CD14-positive monocyte (primary cell): Measurements from ENCODE around the gene FSD2. TPM values are rescaled to one million over a fixed set of nuclear protein-coding genes. Genes with fewer than 3 reads are reported as not detected.

Source experiments
- DNase-seq, 3 donors: peaks; one replicate each; pipeline ENCODE4 v3.0.0-alpha.2; 2011 to 2022
- H2AFZ ChIP-seq: 2 replicates; pipeline ENCODE4 v1.6.0; 2012; ENCODE audit warnings: mild to moderate bottlenecking, low read depth, low read length, inconsistent platforms; ENCODE audit not compliant: insufficient read depth, poor library complexity, severe bottlenecking
- H3K27ac ChIP-seq, 2 donors: 1 replicate in 1 of 2; 2 replicates in 1 of 2; pipeline ENCODE4 v1.5.1; 2012 to 2013; ENCODE audit warnings: low read length in 2 of 2, control low read depth in 1 of 2, inconsistent platforms in 1 of 2, low read depth in 1 of 2, mild to moderate bottlenecking in 1 of 2
- H3K27me3 ChIP-seq, 2 donors: one replicate each; pipeline versions ENCODE4 v1.6.0 to v1.6.1; 2011 to 2013; ENCODE audit warnings: low read length in 2 of 2; ENCODE audit not compliant: control insufficient read depth in 2 of 2, insufficient read depth in 2 of 2
- H3K36me3 ChIP-seq, 2 donors: replicated peaks in 1 of 2; 1 replicate in 1 of 2; 2 replicates in 1 of 2; pipeline versions ENCODE4 v1.5.1 to v1.6.1; 2012 to 2013; ENCODE audit warnings: low read length in 2 of 2, control low read depth in 1 of 2, inconsistent platforms in 1 of 2, mild to moderate bottlenecking in 1 of 2; ENCODE audit not compliant: insufficient read depth in 2 of 2, control insufficient read depth in 1 of 2
- H3K4me1 ChIP-seq, 2 donors: 1 replicate in 1 of 2; 2 replicates in 1 of 2; pipeline versions ENCODE4 v1.5.1 to v1.6.1; 2012 to 2013; ENCODE audit warnings: low read length in 2 of 2, control low read depth in 1 of 2, inconsistent platforms in 1 of 2, mild to moderate bottlenecking in 1 of 2, moderate library complexity in 1 of 2; ENCODE audit not compliant: insufficient read depth in 2 of 2, control insufficient read depth in 1 of 2
- H3K4me2 ChIP-seq: replicated peaks from 2 replicates; pipeline ENCODE3; 2012; ENCODE audit warnings: low read length, moderate library complexity, mild to moderate bottlenecking; ENCODE audit not compliant: poor library complexity, severe bottlenecking; ENCODE audit errors: extremely low read depth
- H3K4me3 ChIP-seq, 3 experiments: fragments of 200-600 bp in 1 of 3; sonication (generic) in 1 of 3; replicated peaks in 1 of 3; 1 replicate in 2 of 3; 2 replicates in 1 of 3; pipeline ENCODE4 v1.5.1; 2011 to 2013; ENCODE audit warnings: low read length in 3 of 3, mild to moderate bottlenecking in 3 of 3, control low read depth in 2 of 3, low read depth in 2 of 3, inconsistent platforms in 1 of 3, moderate library complexity in 1 of 3
- H3K79me2 ChIP-seq: 2 replicates; pipeline ENCODE4 v1.6.0; 2012; ENCODE audit warnings: mild to moderate bottlenecking, control low read depth, inconsistent platforms, low read length, moderate library complexity; ENCODE audit not compliant: insufficient read depth
- H3K9ac ChIP-seq: 2 replicates; pipeline ENCODE4 v1.6.0; 2017; ENCODE audit warnings: low read length, mild to moderate bottlenecking; ENCODE audit not compliant: insufficient read depth, poor library complexity, severe bottlenecking
- H3K9me3 ChIP-seq, 2 donors: replicated peaks in 1 of 2; 1 replicate in 1 of 2; 2 replicates in 1 of 2; pipeline versions ENCODE4 v1.5.1 to v1.6.1; 2012 to 2013; ENCODE audit warnings: low read length in 2 of 2, control low read depth in 1 of 2; ENCODE audit not compliant: control insufficient read depth in 1 of 2, insufficient read depth in 1 of 2
- H4K20me1 ChIP-seq: 2 replicates; pipeline ENCODE4 v1.6.0; 2012; ENCODE audit warnings: mild to moderate bottlenecking, low read length, control low read depth, moderate library complexity; ENCODE audit not compliant: insufficient read depth
- H3K27ac Mint-ChIP-seq, 7 donors: one replicate each; pipeline ENCODE4 v1.8.0; 2020; ENCODE audit warnings: mild to moderate bottlenecking in 7 of 7, mixed read lengths in 7 of 7, moderate library complexity in 6 of 7, inconsistent platforms in 2 of 7
- H3K27me3 Mint-ChIP-seq, 3 donors: one replicate each; pipeline ENCODE4 v1.8.0; 2021 to 2022; ENCODE audit warnings: low read depth in 3 of 3, mild to moderate bottlenecking in 3 of 3, mixed read lengths in 3 of 3, moderate library complexity in 3 of 3, inconsistent platforms in 1 of 3
- H3K36me3 Mint-ChIP-seq, 2 donors: one replicate each; pipeline ENCODE4 v1.8.0; 2020; ENCODE audit warnings: mixed read lengths in 2 of 2, inconsistent platforms in 1 of 2, mild to moderate bottlenecking in 1 of 2
- H3K4me1 Mint-ChIP-seq: one replicate; pipeline ENCODE4 v1.8.0; 2020; ENCODE audit warnings: mild to moderate bottlenecking, mixed read lengths
- H3K4me3 Mint-ChIP-seq, 2 donors: one replicate each; pipeline ENCODE4 v1.8.0; 2020; ENCODE audit warnings: mild to moderate bottlenecking in 2 of 2, mixed read lengths in 2 of 2, moderate library complexity in 1 of 2
- H3K9me3 Mint-ChIP-seq, 7 donors: one replicate each; pipeline ENCODE4 v1.8.0; 2020 to 2022; ENCODE audit warnings: mixed read lengths in 7 of 7, mild to moderate bottlenecking in 6 of 7, moderate library complexity in 6 of 7, inconsistent platforms in 2 of 7
- WGBS: methylation state at CpG from one replicate; pipeline ENCODE4 v1.1.5; 2013; ENCODE audit warnings: missing lambda C conversion rate; ENCODE audit not compliant: insufficient coverage; 5-methylcytosine and 5-hydroxymethylcytosine counted together
- intact Hi-C, 2 donors: fragments of 100-400 bp; cut with micrococcal nuclease; formaldehyde crosslinking; loops; one replicate each; pipeline versions ENCODE4 v1.15.0 to v1.15.1; 2023
- polyA plus RNA-seq, 3 donors: library from polyadenylated mRNA; depleted of rRNA in 1 of 3; unstranded in 2 of 3; stranded (reverse) in 1 of 3; fragments of 300-500 nt in 2 of 3; fragments of >200 nt in 1 of 3; fragmentation: Illumina TruSeq in 2 of 3; gene quantifications; 1 replicate in 2 of 3; 2 replicates in 1 of 3; pipeline ENCODE4 v1.2.3, GENCODE V29; 2012 to 2021
- TF ChIP-seq, protein P1 (sequence below): fragments of 200-600 bp; IDR thresholded peaks from one replicate; pipeline ENCODE4 v1.8.0; 2022; ENCODE audit warnings: antibody characterized with exemption, mild to moderate bottlenecking

Gene FSD2
- polyA plus RNA-seq, 3 donors = 0.09 TPM; not detected in 2

DNA sequence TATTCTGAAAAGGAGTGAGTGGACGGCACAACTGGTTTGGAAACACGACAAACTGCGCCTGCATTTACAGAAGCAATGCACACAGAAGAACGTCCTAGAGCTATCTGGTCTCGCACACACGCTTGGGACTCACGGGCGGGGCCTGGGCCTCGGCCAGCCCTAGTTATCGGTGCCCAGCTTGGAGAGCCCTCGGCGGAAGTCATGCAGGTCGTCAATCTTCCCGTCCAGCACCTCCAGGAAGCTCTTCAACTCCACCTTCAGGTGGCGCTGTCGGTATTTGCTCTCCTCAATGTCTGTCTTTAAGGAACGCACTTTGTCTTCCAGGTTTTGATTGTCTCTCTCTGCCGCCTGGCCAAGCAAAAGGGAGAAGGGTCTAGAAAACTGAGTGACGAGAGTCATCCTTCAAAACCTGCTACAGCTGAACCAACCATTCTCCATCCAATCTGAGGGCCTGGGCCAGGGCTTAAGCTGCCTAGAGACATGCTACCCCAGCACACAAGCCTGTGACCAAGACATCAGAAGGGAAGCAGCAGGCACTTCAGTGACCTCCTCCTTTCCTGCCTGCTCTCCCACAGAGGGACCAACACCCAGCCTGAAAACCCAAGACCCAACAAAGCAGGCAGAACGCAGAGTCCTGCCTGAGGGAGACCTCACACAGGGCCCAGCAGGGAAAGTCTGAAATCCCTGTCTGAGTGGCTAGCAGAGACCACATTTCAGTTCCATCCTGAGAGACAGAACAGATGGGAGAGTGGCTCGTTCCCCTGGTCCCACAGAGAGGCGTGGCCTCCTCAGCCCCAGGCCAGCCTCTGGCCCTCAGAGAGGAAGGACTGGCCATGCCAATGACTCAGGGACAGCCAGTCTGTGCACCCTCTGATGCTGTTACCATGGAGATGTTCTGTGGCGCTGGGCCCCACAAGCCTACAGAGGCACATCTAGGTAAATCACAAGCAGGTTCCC, 44.0 kb upstream of the FSD2 start:
- Histone ChIP-seq H3K27me3 (no peaks in the 10 kb centered on the region), H3K4me1 (peaks cover 26 to 28% of the 10 kb centered on the region in 2 donors), H3K4me3 (no peak overlapping the region), H3K79me2 (no peaks in the 10 kb centered on the region), H2AFZ (peak overlapping the region; percentile 78), H3K9me3 (no peaks in the 10 kb centered on the region), H3K4me2 (peak overlapping the region; percentile 46), H3K27ac (peak overlapping the region in 1 of 2 donors; percentile 42), H4K20me1 (no peaks in the 10 kb centered on the region), H3K9ac (no peak overlapping the region), H3K36me3 (no peaks in the 10 kb centered on the region)
- peak overlapping the region; percentile 60 to 81 for H3K4me3 Mint-ChIP-seq
- H3K9me3 Mint-ChIP-seq = no peaks in the 10 kb centered on the region
- intact Hi-C loops = loop anchor here (5.0 kb wide), 3 partner anchors 38 to 152 kb away; partner anchors contain the start of gene RAMAC (in 1 of the 2)
- peak; percentile 76 to 84 (median 80) for DNase-seq
- H3K27ac Mint-ChIP-seq = peak overlapping the region in 5 of 7 donors; percentile 4 to 79 (median 64)
- TF ChIP-seq, protein P1, sequence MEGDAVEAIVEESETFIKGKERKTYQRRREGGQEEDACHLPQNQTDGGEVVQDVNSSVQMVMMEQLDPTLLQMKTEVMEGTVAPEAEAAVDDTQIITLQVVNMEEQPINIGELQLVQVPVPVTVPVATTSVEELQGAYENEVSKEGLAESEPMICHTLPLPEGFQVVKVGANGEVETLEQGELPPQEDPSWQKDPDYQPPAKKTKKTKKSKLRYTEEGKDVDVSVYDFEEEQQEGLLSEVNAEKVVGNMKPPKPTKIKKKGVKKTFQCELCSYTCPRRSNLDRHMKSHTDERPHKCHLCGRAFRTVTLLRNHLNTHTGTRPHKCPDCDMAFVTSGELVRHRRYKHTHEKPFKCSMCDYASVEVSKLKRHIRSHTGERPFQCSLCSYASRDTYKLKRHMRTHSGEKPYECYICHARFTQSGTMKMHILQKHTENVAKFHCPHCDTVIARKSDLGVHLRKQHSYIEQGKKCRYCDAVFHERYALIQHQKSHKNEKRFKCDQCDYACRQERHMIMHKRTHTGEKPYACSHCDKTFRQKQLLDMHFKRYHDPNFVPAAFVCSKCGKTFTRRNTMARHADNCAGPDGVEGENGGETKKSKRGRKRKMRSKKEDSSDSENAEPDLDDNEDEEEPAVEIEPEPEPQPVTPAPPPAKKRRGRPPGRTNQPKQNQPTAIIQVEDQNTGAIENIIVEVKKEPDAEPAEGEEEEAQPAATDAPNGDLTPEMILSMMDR = peak; percentile 85
- H3K4me1 Mint-ChIP-seq = peaks cover 26% of the 10 kb centered on the region
- no peaks in the 10 kb centered on the region for H3K36me3 Mint-ChIP-seq
- 13% methylated on average over 23 of the region's 23 CpGs for WGBS
- H3K27me3 Mint-ChIP-seq = peaks cover 0 to 2% (median 1%) of the 10 kb centered on the region in 3 donors

DNA sequence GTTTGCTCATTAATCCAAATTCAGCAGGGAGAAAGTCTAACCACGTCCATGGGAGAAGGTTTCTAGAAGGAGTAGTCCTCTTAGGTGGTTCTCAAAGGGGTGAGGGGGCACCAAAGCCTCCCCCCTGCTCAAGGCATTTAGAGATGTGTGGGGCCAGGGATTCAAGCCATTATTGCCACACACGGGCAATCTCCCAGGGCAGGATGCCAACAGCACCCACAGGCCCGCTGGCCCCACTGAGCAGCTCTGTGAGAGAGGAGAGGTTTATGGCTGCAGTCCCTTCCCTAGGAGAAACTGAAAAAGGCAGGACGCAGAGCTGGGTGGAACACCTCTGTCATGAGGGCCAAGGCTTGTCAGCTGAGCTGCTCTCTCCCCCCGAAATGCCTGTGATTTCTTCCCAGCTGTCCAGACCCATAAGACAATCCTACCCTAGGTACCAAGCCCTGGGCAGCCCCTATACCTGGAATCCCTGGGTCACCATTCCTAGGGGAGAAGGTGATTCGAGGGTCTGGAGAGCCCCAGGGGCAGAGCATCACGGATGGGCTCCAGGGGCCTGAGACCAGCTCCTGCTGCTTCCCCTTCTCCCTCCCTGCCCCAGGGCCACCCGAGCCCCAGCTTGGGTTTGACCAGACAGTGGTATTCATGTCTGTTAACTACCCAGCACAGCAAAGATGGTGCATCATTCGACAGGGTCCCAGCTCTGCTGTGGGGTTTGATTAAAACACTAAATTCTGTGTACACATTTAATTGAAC, 42.5 kb upstream of the FSD2 start:
- Histone ChIP-seq H3K4me3 (no peak overlapping the region), H3K9ac (no peak overlapping the region), H2AFZ (peak overlapping the region; percentile 78), H3K4me2 (no peak overlapping the region), H3K4me1 (peaks cover 29 to 33% of the 10 kb centered on the region in 2 donors), H3K79me2 (no peaks in the 10 kb centered on the region), H3K27me3 (no peaks in the 10 kb centered on the region), H4K20me1 (no peaks in the 10 kb centered on the region), H3K36me3 (no peaks in the 10 kb centered on the region), H3K27ac (no peak overlapping the region), H3K9me3 (peaks cover 0 to 4% of the 10 kb centered on the region in 2 donors)
- H3K9me3 Mint-ChIP-seq = peaks cover 0 to 4% (median 0%) of the 10 kb centered on the region in 7 donors
- DNase-seq = no peak
- peaks cover 0 to 2% (median 1%) of the 10 kb centered on the region in 3 donors for H3K27me3 Mint-ChIP-seq
- H3K27ac Mint-ChIP-seq = no peak overlapping the region
- H3K4me1 Mint-ChIP-seq = peaks cover 30% of the 10 kb centered on the region
- no peak overlapping the region for H3K4me3 Mint-ChIP-seq
- 82% methylated on average over 5 of the region's 9 CpGs for WGBS
- intact Hi-C loops = loop anchor here (5.0 kb wide), 2 partner anchors 36 to 154 kb away; no protein-coding TSS in a partner anchor
- TF ChIP-seq, protein P1 = no peak
- no peaks in the 10 kb centered on the region for H3K36me3 Mint-ChIP-seq
